Measurements from ENCODE around the gene FOXD1. TPM values are rescaled to one million over a fixed set of nuclear protein-coding genes. Genes with fewer than 3 reads are reported as not detected.

FOXD1 gene
- total RNA-seq, 1 donor from 2014 or later: 0.09 TPM

- CTCF ChIA-PET: no interaction called here
- DNase-seq (no peak), ATAC-seq (ENCODE audit: low read depth) (no peak)
- POLR2A ChIA-PET: no interaction called here
- intact Hi-C loops (cut with micrococcal nuclease): loop anchor here (1.0 kb wide), 1 partner anchor 12 kb away; no protein-coding TSS in a partner anchor
- Mint-ChIP-seq H3K9me3 (peaks cover 4% of the 10 kb centered on the region), H3K4me3 (peak overlapping the region; percentile 63), H3K4me1 (peaks cover 10% of the 10 kb centered on the region), H3K27ac (no peak overlapping the region), H3K27me3 (peaks cover 62% of the 10 kb centered on the region), H3K36me3 (ENCODE audit: low read depth) (no peaks in the 10 kb centered on the region)
- TF ChIP-seq CTCF (IDR thresholded peaks at IDR 0.05): no peak
These were observed 11.3 kb downstream of the FOXD1 start for GRCh38 chr5:73437101-73437776.

GRCh38 chr5:73436535-73437100, 12.0 kb downstream of the FOXD1 start:
- ChIA-PET CTCF (no interaction called here), POLR2A (no interaction called here)
- peak overlapping the region; percentile 63 for H3K4me3 Mint-ChIP-seq
- no peak for TF ChIP-seq CTCF (IDR thresholded peaks at IDR 0.05)
- no peak for DNase-seq
- H3K9me3 Mint-ChIP-seq: peaks cover 4% of the 10 kb centered on the region
- peaks cover 10% of the 10 kb centered on the region for H3K4me1 Mint-ChIP-seq
- intact Hi-C loops (cut with micrococcal nuclease): loop anchor here (1.0 kb wide), 1 partner anchor 13 kb away; no protein-coding TSS in a partner anchor
- H3K36me3 Mint-ChIP-seq (ENCODE audit: low read depth): no peaks in the 10 kb centered on the region
- H3K27me3 Mint-ChIP-seq: peaks cover 56% of the 10 kb centered on the region
- no peak for ATAC-seq (ENCODE audit: low read depth)
- H3K27ac Mint-ChIP-seq: no peak overlapping the region

GRCh38 chr5:73435759-73436534, 12.6 kb downstream of the FOXD1 start:
- CTCF ChIA-PET: no interaction called here
- intact Hi-C loops (cut with micrococcal nuclease): no loop called here
- ATAC-seq (ENCODE audit: low read depth) (no peak), DNase-seq (no peak)
- no peak for TF ChIP-seq CTCF (IDR thresholded peaks at IDR 0.05)
- Mint-ChIP-seq H3K36me3 (ENCODE audit: low read depth) (no peaks in the 10 kb centered on the region), H3K4me1 (peaks cover 10% of the 10 kb centered on the region), H3K27ac (peak overlapping the region; percentile 3), H3K9me3 (peaks cover 4% of the 10 kb centered on the region), H3K4me3 (no peak overlapping the region), H3K27me3 (peaks cover 52% of the 10 kb centered on the region)
- POLR2A ChIA-PET: no interaction called here

GRCh38 chr5:73434907-73435306, 13.7 kb downstream of the FOXD1 start:
- no peak for TF ChIP-seq CTCF (IDR thresholded peaks at IDR 0.05)
- intact Hi-C loops (cut with micrococcal nuclease): no loop called here
- DNase-seq (no peak), ATAC-seq (ENCODE audit: low read depth) (no peak)
- no peaks in the 10 kb centered on the region for H3K36me3 Mint-ChIP-seq (ENCODE audit: low read depth)
- peaks cover 45% of the 10 kb centered on the region for H3K27me3 Mint-ChIP-seq
- no peak overlapping the region for H3K27ac Mint-ChIP-seq
- CTCF ChIA-PET: no interaction called here
- H3K4me1 Mint-ChIP-seq: peaks cover 10% of the 10 kb centered on the region
- H3K4me3 Mint-ChIP-seq: no peak overlapping the region
- H3K9me3 Mint-ChIP-seq: peaks cover 4% of the 10 kb centered on the region
- POLR2A ChIA-PET: no interaction called here

- Mint-ChIP-seq H3K27ac (no peak overlapping the region), H3K36me3 (ENCODE audit: low read depth) (no peaks in the 10 kb centered on the region), H3K4me1 (peaks cover 10% of the 10 kb centered on the region), H3K9me3 (peaks cover 2% of the 10 kb centered on the region), H3K27me3 (peaks cover 42% of the 10 kb centered on the region), H3K4me3 (no peak overlapping the region)
- TF ChIP-seq CTCF (IDR thresholded peaks at IDR 0.05): no peak
- intact Hi-C loops (cut with micrococcal nuclease): no loop called here
- POLR2A ChIA-PET: no interaction called here
- CTCF ChIA-PET: no interaction called here
- DNase-seq (no peak), ATAC-seq (ENCODE audit: low read depth) (no peak)
These were observed 14.1 kb downstream of the FOXD1 start for GRCh38 chr5:73434461-73434860.
